Measurements from ENCODE around the gene INF2.

The INF2 gene

GRCh38 chr14:104702673-104703072 lies 13.3 kb downstream of the INF2 start:
- no peak overlapping the region for H3K4me3 ChIP-seq (ENCODE audit: low read depth, low read length)
- no peak for TF ChIP-seq CTCF (IDR thresholded peaks at IDR 0.05; ENCODE audit: low read depth, low read length, missing control alignments)
- in situ Hi-C loops (cut with HindIII; ENCODE audit: low sequenced_read_pairs) = no loop called here
- DNase-seq (ENCODE audit: low read depth) = no peak

- no peak for TF ChIP-seq CTCF (IDR thresholded peaks at IDR 0.05; ENCODE audit: low read depth, low read length, missing control alignments)
- in situ Hi-C loops (cut with HindIII; ENCODE audit: low sequenced_read_pairs) = no loop called here
- H3K4me3 ChIP-seq (ENCODE audit: low read depth, low read length) = no peak overlapping the region
- DNase-seq (ENCODE audit: low read depth) = no peak
Measured at GRCh38 chr14:104703269-104703668, 13.9 kb downstream of the INF2 start.

- TF ChIP-seq CTCF (IDR thresholded peaks at IDR 0.05; ENCODE audit: low read depth, low read length, missing control alignments) = no peak
- no peak overlapping the region for H3K4me3 ChIP-seq (ENCODE audit: low read depth, low read length)
- in situ Hi-C loops (cut with HindIII; ENCODE audit: low sequenced_read_pairs) = no loop called here
- no peak for DNase-seq (ENCODE audit: low read depth)
Measured at GRCh38 chr14:104704252-104704651, 14.8 kb downstream of the INF2 start.

DNA sequence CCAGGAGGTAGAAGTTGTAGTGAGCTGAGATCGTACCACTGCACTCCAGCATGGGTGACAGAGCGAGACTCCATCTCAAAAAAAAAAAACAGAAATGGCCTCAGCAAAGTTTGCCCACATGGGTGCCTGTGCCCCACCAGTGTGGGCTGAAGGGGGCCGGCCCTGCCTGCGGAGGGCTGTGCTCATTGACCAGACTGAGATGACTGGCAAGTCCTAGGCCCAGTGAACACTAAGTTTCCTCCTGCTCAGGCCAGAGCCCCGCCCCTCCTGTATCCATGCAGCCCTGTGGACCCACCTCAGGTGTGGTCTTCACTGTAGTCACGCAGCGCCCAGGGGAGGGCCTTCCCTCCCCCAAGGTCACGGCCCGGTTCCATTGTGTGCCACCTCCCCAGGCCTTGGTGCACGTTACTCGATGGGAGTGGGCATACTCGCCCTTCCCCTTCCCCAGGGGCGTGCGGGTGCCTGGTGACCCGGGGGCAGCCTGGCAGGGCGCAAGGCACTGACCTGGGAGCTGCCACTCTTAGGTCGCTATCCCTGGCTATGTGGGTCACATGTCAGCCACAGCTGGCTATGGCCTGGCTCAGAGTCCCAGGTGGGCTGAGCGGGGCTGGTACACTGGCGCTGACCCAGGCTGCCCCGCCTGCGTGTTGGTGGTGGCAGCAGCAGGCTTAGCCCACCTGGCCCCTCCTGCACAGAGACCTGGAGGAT lies 16.1 kb downstream of the INF2 start:
- H3K4me3 ChIP-seq (ENCODE audit: low read depth, low read length) = no peak overlapping the region
- in situ Hi-C loops (cut with HindIII; ENCODE audit: low sequenced_read_pairs) = no loop called here
- DNase-seq (ENCODE audit: low read depth) = no peak
- TF ChIP-seq CTCF (IDR thresholded peaks at IDR 0.05; ENCODE audit: low read depth, low read length, missing control alignments) = no peak

DNA sequence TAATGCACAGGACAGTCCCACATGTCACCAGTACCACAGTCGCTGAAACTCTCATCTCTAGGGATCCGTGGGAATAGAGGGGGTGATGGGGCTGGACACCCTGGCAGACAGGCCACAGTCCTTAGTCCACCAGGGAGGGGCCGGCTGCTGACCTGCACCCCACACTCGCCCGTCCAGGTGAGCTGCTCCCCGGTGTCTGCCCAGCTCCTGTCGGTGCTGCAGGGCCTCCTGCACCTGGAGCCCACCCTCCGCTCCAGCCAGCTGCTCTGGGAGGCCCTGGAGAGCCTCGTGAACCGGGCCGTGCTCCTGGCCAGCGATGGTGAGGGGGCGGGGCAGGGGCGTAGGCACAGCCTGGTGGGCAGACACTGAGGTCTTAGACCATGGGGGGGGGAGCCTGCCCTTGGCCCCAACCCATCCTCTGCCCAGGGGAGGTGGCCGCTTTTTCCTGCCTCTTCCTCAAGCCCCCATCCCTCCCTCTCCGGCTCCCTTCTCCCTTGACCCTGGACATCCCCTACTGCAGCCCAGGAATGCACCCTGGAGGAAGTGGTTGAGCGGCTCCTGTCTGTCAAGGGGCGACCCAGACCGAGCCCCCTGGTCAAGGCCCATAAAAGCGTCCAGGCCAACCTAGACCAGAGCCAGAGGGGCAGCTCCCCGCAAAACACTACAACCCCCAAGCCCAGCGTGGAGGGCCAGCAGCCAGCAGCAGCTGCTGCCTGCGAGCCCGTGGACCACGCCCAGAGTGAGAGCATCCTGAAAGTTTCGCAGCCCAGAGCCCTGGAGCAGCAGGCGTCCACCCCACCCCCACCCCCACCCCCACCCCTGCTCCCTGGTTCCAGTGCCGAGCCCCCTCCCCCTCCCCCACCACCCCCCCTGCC lies 17.6 kb downstream of the INF2 start:
- TF ChIP-seq CTCF (IDR thresholded peaks at IDR 0.05; ENCODE audit: low read depth, low read length, missing control alignments) = no peak
- DNase-seq (ENCODE audit: low read depth) = no peak
- H3K4me3 ChIP-seq (ENCODE audit: low read depth, low read length) = no peak overlapping the region
- in situ Hi-C loops (cut with HindIII; ENCODE audit: low sequenced_read_pairs) = no loop called here

- DNase-seq (ENCODE audit: low read depth) = no peak
- no peak overlapping the region for H3K4me3 ChIP-seq (ENCODE audit: low read depth, low read length)
- in situ Hi-C loops (cut with HindIII; ENCODE audit: low sequenced_read_pairs) = no loop called here
- TF ChIP-seq CTCF (IDR thresholded peaks at IDR 0.05; ENCODE audit: low read depth, low read length, missing control alignments) = no peak
Measured at GRCh38 chr14:104707608-104708595, 18.5 kb downstream of the INF2 start.
